ENCODE data around the gene ENTREP1.
"Not testable (repeated sequence)": the region's sequence is repeated elsewhere in the genome, so short reads cannot be mapped to it uniquely, and the experiment has no call there.

The ENTREP1 gene

GRCh38 chr9:69420611-69421270 is 95.7 kb downstream of the ENTREP1 start:
- no peak for DNase-seq

GRCh38 chr9:69421908-69422801 is 97.1 kb downstream of the ENTREP1 start:
- peak; percentile 61 for DNase-seq

- DNase-seq = no peak
These were observed 100.3 kb downstream of the ENTREP1 start for GRCh38 chr9:69425136-69425801.

GRCh38 chr9:69427286-69427685 is 102.3 kb downstream of the ENTREP1 start:
- no peak for DNase-seq

GRCh38 chr9:69428017-69428785 is 103.2 kb downstream of the ENTREP1 start:
- no peak for DNase-seq

- no peak for DNase-seq
These were observed 104.3 kb downstream of the ENTREP1 start for GRCh38 chr9:69429281-69429680.

GRCh38 chr9:69430206-69430605 is 105.2 kb downstream of the ENTREP1 start:
- DNase-seq = no peak

GRCh38 chr9:69431203-69431602 is 106.2 kb downstream of the ENTREP1 start:
- DNase-seq = no peak

GRCh38 chr9:69431777-69432176 is 106.8 kb downstream of the ENTREP1 start:
- no peak for DNase-seq

- no peak for DNase-seq
These were observed 107.6 kb downstream of the ENTREP1 start for GRCh38 chr9:69432623-69433022.

- DNase-seq = no peak
These were observed 108.4 kb downstream of the ENTREP1 start for GRCh38 chr9:69433392-69433791.

- DNase-seq = no peak
These were observed 109.0 kb downstream of the ENTREP1 start for GRCh38 chr9:69433968-69434367.

GRCh38 chr9:69439654-69440053 is 114.6 kb downstream of the ENTREP1 start:
- DNase-seq = not testable (repeated sequence)

GRCh38 chr9:69440254-69440955 is 115.4 kb downstream of the ENTREP1 start:
- not testable (repeated sequence) for DNase-seq
